ENCODE data around the gene AGPAT2.
A peak's percentile ranks its signal among the peaks of the same experiment; 100 is the strongest.

AGPAT2 gene

DNA sequence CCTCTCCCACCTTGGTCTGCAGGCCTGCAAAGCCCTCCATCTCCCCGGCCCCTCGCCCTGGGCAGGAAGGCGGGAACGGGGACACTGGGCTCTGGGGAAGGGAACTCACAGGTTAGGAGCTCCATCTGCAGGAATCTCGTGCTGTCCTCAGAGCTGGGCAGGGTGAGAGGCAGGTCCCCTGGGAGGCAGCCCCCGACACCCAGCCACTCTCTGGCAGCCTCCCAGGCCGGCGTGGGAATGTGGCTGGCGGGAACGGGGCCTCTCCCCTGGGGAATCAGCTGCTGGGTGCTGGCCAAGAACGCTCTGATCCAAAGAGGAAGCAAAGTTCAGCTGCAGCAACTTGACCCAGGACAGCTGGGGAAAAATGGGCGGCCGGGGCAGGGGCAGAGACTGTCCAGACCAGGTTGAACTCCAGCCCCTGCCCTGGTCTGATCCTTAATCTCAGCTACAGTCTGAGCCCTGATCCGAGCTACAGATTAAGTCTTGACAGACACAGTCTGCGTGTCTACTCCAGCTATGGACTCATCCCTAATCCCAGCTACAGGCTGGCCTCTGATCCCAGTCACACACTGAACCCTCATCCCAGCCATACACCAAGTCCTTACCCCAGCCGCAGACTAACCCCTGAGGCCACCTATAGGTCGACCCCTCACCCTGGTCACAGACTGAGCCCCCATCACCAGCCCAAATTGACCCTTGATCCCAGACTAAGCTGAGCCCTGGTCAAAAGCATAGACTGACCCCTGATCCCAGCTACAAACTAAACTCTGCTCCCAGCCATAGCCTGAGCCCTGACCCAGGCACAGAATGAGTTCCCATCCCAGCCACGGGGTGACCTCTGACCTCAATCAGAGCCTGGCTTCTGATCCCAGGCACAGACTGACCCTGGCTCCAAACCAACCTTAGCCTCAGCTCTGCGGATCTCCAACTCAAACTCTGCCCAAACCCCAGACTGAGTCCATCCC lies 61.9 kb downstream of the AGPAT2 start:
- Histone ChIP-seq H3K4me3 (peak overlapping the region in 2 of 10 experiments; percentile 12 to 25; a peak in 2 of 20 replicates), H3K27me3 (peaks cover 0 to 49% (median 23%) of the 10 kb centered on the region in 11 experiments; a peak in 16 of 22 replicates), H3K9ac (peak overlapping the region in 8 of 11 experiments; percentile 0 to 68 (median 48); a peak in 12 of 22 replicates), H4K20me1 (peaks cover 0 to 28% (median 0%) of the 10 kb centered on the region in 11 experiments; a peak in 7 of 22 replicates), H3K27ac (peak overlapping the region in 7 of 11 experiments; percentile 0 to 85 (median 76); a peak in 11 of 22 replicates), H3K4me2 (peak overlapping the region; percentile 82 to 99 (median 91)), H3K9me3 (replicated peaks in 1 of 11) (no peaks in the 10 kb centered on the region), H3K4me1 (peaks cover 77 to 100% (median 99%) of the 10 kb centered on the region in 10 experiments), H3K36me3 (no peaks in the 10 kb centered on the region)
- TF ChIP-seq Cebpa-rat (IDR thresholded peaks at IDR 0.05), result no peak

DNA sequence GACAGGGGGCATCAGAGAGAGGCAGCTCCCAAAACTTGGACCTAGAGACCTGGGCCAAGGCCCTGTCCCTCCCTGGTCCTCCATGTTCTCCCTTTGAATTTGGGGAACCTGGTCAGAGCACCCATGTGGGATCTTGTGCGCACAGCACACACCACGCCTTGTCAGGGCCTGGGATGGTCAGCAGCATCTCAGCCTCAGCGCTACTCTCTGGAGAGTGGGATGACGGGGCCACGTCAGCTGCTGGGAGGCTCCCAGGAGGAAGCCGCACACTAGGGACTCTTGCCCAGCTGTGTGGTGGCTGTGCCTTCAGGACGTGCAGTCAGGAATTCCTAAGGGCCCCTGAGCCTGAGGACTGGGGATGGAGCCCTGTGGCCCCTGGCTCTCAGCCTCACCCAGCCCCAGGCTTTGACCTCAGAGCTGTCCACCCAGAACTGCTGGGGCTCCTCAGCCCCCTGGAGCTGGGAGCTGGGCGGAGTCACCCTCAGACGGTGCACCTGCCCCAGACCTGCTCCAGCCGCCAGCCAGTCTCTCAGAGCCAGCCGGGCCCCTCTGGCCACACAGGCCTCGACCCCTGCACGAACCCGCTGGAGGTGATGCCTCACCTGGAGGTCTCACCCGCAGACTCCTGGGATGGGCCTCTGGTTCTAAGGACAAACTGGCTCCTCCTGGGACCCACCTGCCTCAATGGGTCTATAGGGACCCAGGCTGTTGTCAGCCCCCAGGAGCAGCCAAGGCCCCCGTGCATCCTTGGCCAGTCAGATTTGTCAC lies 62.9 kb downstream of the AGPAT2 start:
- Histone ChIP-seq H3K9ac (peak overlapping the region in 9 of 11 experiments; percentile 0 to 73 (median 63); a peak in 17 of 22 replicates), H3K27me3 (peaks cover 0 to 48% (median 24%) of the 10 kb centered on the region in 11 experiments; a peak in 16 of 22 replicates), H3K27ac (peak overlapping the region in 7 of 11 experiments; percentile 0 to 85 (median 76); a peak in 12 of 22 replicates), H4K20me1 (peaks cover 0 to 22% (median 0%) of the 10 kb centered on the region in 11 experiments; a peak in 4 of 22 replicates), H3K4me1 (peaks cover 78 to 100% (median 99%) of the 10 kb centered on the region in 10 experiments), H3K4me3 (peak overlapping the region in 2 of 10 experiments; percentile 12 to 25; a peak in 3 of 20 replicates), H3K36me3 (no peaks in the 10 kb centered on the region), H3K9me3 (replicated peaks in 1 of 11) (no peaks in the 10 kb centered on the region), H3K4me2 (peak overlapping the region; percentile 82 to 99 (median 91))
- TF ChIP-seq Cebpa-rat (IDR thresholded peaks at IDR 0.05), result no peak

DNA sequence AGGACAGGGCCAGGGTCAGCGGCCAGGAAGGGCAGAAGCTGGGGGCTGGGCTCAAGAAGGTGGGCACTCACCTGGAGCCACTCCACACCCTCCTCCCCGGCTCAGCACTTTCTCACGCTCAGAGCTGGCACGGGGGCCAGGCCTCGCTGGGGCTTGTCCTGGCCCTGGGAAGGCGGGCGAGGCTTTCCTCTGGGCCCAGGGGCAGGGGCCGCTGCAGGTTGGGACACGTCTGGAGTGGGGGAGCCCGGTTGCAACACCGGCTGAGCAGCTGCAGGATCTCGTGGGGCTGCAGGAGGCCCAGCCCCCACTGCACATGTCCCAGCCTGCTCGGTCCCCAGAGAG lies 63.4 kb downstream of the AGPAT2 start:
- H3K27ac ChIP-seq, result peak overlapping the region in 9 of 11 experiments; percentile 32 to 85 (median 76); a peak in 17 of 22 replicates
- peak in 3 of 11 experiments; percentile 54 to 78 (median 57); a peak in 4 of 22 replicates for TF ChIP-seq Cebpa-rat (IDR thresholded peaks at IDR 0.05)
- H3K27me3 ChIP-seq, result peaks cover 0 to 48% (median 24%) of the 10 kb centered on the region in 11 experiments; a peak in 16 of 22 replicates

More for the DNA sequence above, 63.4 kb downstream of the AGPAT2 start:
- Histone ChIP-seq H3K9me3 (replicated peaks in 1 of 11) (no peaks in the 10 kb centered on the region), H3K4me2 (peak overlapping the region; percentile 82 to 99 (median 91)), H3K4me3 (peak overlapping the region in 1 of 10 experiments; percentile 25; a peak in 2 of 20 replicates), H4K20me1 (peaks cover 0 to 19% (median 0%) of the 10 kb centered on the region in 11 experiments; a peak in 3 of 22 replicates), H3K36me3 (no peaks in the 10 kb centered on the region), H3K4me1 (peaks cover 81 to 100% (median 99%) of the 10 kb centered on the region in 10 experiments), H3K9ac (peak overlapping the region in 9 of 11 experiments; percentile 29 to 73 (median 63); a peak in 17 of 22 replicates)

Data from BLaER1 treated with 17β-estradiol and CSF1 and Interleukin-3, amounts not matched to agents 10 nM and 100 nM (cell line).